Stimulated activated CD8-positive, alpha-beta memory T cell treated with anti-CD3 and anti-CD28 coated beads, Interleukin-12 subunit alpha, Interleukin-12 subunit beta, amount 100 ng/mL, for 4 hours (primary cell): ENCODE data around the gene GLDN.
"Not testable (repeated sequence)": the region's sequence is repeated elsewhere in the genome, so short reads cannot be mapped to it uniquely, and the experiment has no call there.

Experiments
- DNase-seq: peaks from one replicate; pipeline ENCODE4 v3.0.0-alpha.2; 2020; ENCODE audit warnings: low read depth

The GLDN gene

GRCh38 chr15:51387699-51388041, 46.2 kb downstream of the GLDN start:
- DNase-seq, result no peak

GRCh38 chr15:51388726-51389125, 47.3 kb downstream of the GLDN start:
- no peak for DNase-seq

GRCh38 chr15:51390241-51390965, 48.9 kb downstream of the GLDN start:
- no peak for DNase-seq

GRCh38 chr15:51390966-51391422, 49.5 kb downstream of the GLDN start:
- no peak for DNase-seq

GRCh38 chr15:51396921-51397320, 55.5 kb downstream of the GLDN start:
- no peak for DNase-seq

GRCh38 chr15:51398626-51399025, 57.2 kb downstream of the GLDN start:
- DNase-seq, result no peak

GRCh38 chr15:51401051-51401780, 59.8 kb downstream of the GLDN start:
- DNase-seq, result no peak

GRCh38 chr15:51401872-51402517, 60.5 kb downstream of the GLDN start:
- no peak for DNase-seq

- no peak for DNase-seq
Measured at GRCh38 chr15:51403072-51403878, 61.8 kb downstream of the GLDN start.

- no peak for DNase-seq
Measured at GRCh38 chr15:51403946-51404695, 62.7 kb downstream of the GLDN start.

GRCh38 chr15:51405693-51406523, 64.5 kb downstream of the GLDN start:
- DNase-seq, result no peak

- DNase-seq, result no peak
Measured at GRCh38 chr15:51414256-51414860, 72.9 kb downstream of the GLDN start.

GRCh38 chr15:51416129-51416528, 74.7 kb downstream of the GLDN start:
- DNase-seq, result no peak

- not testable (repeated sequence) for DNase-seq
Measured at GRCh38 chr15:51423040-51423439, 81.6 kb downstream of the GLDN start.

- no peak for DNase-seq
Measured at GRCh38 chr15:51424780-51425179, 83.3 kb downstream of the GLDN start.

GRCh38 chr15:51425517-51426040, 84.1 kb downstream of the GLDN start:
- no peak for DNase-seq

- no peak for DNase-seq
Measured at GRCh38 chr15:51438526-51438925, 97.1 kb downstream of the GLDN start.

GRCh38 chr15:51443282-51443914, 101.9 kb downstream of the GLDN start:
- DNase-seq, result no peak

GRCh38 chr15:51444112-51444511, 102.7 kb downstream of the GLDN start:
- no peak for DNase-seq
